Testis (tissue), 2 donors: Measurements from ENCODE around the gene FHIT.

Source experiments
- CTCF ChIP-seq, 3 experiments: fragments of 450-650 bp in 2 of 3; fragments of 200-600 bp in 1 of 3; sonication (generic) in 1 of 3; IDR thresholded peaks; one replicate each; pipeline ENCODE4 v1.5.1; 2016 to 2019; ENCODE audit warnings: antibody characterized with exemption in 3 of 3, mild to moderate bottlenecking in 2 of 3, moderate library complexity in 1 of 3
- POLR2A ChIP-seq: fragments of 450-650 bp; IDR thresholded peaks from one replicate; pipeline ENCODE4 v1.6.1; 2017; ENCODE audit warnings: antibody characterized with exemption, mild to moderate bottlenecking, moderate library complexity

DNA sequence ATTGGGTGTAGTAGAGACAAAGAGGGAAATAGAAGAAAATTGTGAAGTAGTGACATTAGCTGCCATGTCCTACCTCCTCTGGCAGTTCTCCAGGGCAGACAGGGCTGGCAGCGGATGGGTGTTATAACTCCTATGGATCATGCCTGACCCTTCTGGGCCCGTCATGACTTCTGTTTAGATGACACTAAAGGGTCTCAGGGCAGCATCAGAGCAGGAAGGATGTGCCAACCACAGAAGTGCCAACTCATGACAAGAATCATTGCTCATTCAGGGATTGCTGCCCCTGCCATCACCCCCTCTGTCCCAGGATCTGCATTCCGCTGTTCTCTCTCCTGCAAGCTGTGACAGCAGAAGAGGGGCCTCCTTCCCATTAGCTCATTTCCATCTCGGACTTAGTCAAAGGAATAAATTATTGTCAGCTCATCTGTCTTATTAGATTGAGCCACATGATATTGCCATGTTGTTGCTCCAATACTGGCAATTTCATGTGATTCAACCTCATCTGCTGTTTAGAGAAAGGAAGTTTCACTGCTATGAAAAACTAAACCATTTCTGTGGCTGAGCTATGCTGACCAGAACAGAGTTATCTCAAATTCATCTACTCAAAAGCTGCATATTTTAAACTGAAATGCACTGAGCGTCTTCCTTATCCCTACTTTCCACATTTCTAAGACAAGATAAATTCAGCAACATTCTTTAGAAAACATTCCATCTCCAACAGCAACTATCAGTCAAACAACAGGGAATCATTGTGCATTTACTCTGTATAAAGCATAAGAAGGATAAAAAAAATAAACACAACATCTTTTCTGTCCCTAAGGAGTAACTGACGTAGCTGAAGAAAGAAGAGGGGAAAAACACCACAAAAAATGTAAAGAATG, 271.6 kb downstream of the FHIT start:
- TF ChIP-seq CTCF (IDR thresholded peaks at IDR 0.05): no peak
- no peak for TF ChIP-seq POLR2A
